Measurements from ENCODE around the gene CDC14A.

GRCh38 chr1:100457683-100458082, 105.4 kb downstream of the CDC14A start:
- no peak for TF ChIP-seq CTCF (IDR thresholded peaks at IDR 0.05; ENCODE audit: low read length)
- no peak for TF ChIP-seq EZH2 (IDR thresholded peaks at IDR 0.05; ENCODE audit: borderline replicate concordance, low read length)
